ENCODE measurements around the gene APBB2. TPM values are rescaled to one million over a fixed set of nuclear protein-coding genes. Genes with fewer than 3 reads are reported as not detected.

APBB2 gene
- total and polyA plus RNA-seq, 2 of the 8 experiments (the other 6 are each of a cell fraction or from before 2014, with no cell fraction given) = 58.7 to 59.4 TPM

DNA sequence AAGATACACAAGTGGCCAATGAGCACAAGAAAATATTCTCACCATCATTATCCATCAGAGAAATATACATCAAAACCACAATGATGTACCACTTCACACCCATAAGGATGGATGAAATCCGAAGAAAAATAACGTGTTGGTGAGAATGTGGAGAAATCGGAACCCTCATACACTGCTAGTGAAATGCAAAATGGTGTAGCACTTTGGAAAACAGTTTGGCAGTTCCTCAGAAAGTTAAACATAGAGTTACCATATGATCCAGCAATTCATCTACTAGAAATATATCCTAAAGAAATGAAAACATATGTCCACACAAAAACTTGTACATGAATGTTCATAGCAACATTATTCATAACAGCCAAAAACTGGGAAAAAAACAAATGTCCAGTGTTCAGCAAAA is 18.5 kb upstream of the APBB2 start (continued):
- TF ChIP-seq EP300 (IDR thresholded peaks at IDR 0.05; ENCODE audit: borderline replicate concordance in 1 of 2, low read depth in 2 of 2, low read length in 2 of 2) (no peak), ZNF274 (IDR thresholded peaks at IDR 0.05; ENCODE audit: borderline replicate concordance, extremely low read depth, low read length) (no peak), SP1 (IDR thresholded peaks at IDR 0.05; ENCODE audit: low read depth, low read length) (no peak), SIRT6 (IDR thresholded peaks at IDR 0.05; ENCODE audit: low read length) (no peak)

Data from H1 (cell line).